Liver (tissue), 9 donors: Measurements from ENCODE around the gene TMEM8B. TPM values are rescaled to one million over a fixed set of nuclear protein-coding genes. Genes with fewer than 3 reads are reported as not detected.

Experiments
- DNase-seq: peaks from one replicate; pipeline ENCODE4 v3.0.0-alpha.2; 2017; ENCODE audit warnings: low spot score
- H3K27ac ChIP-seq, 2 donors: one replicate each; pipeline ENCODE4 v1.7.0; 2013; ENCODE audit warnings: inconsistent platforms in 2 of 2, low read length in 2 of 2, control low read depth in 1 of 2, low read depth in 1 of 2, mild to moderate bottlenecking in 1 of 2
- H3K27me3 ChIP-seq, 4 donors: one replicate each; pipeline versions ENCODE4 v1.6.1 to v1.7.0; 2013; ENCODE audit warnings: low read length in 3 of 4, inconsistent platforms in 1 of 4, mild to moderate bottlenecking in 1 of 4, moderate library complexity in 1 of 4; ENCODE audit not compliant: control insufficient read depth in 4 of 4, insufficient read depth in 4 of 4
- H3K36me3 ChIP-seq, 4 donors: one replicate each; pipeline versions ENCODE4 v1.6.1 to v1.7.0; 2013; ENCODE audit warnings: low read length in 3 of 4, mild to moderate bottlenecking in 3 of 4, low read depth in 1 of 4, moderate library complexity in 1 of 4; ENCODE audit not compliant: control insufficient read depth in 4 of 4, insufficient read depth in 3 of 4
- H3K4me1 ChIP-seq, 4 donors: one replicate each; pipeline versions ENCODE4 v1.6.1 to v1.7.0; 2013; ENCODE audit warnings: low read length in 3 of 4, mild to moderate bottlenecking in 3 of 4, moderate library complexity in 1 of 4; ENCODE audit not compliant: control insufficient read depth in 4 of 4, insufficient read depth in 4 of 4
- H3K4me3 ChIP-seq, 3 donors: one replicate each; pipeline versions ENCODE4 v1.6.1 to v1.7.0; 2013; ENCODE audit warnings: low read length in 3 of 3, control low read depth in 1 of 3, low read depth in 1 of 3, mild to moderate bottlenecking in 1 of 3
- H3K9ac ChIP-seq, 2 donors: one replicate each; pipeline ENCODE4 v1.7.0; 2013; ENCODE audit warnings: low read length in 2 of 2, mild to moderate bottlenecking in 2 of 2, moderate library complexity in 2 of 2, control low read depth in 1 of 2, low read depth in 1 of 2
- H3K9me3 ChIP-seq, 4 donors: one replicate each; pipeline versions ENCODE4 v1.6.1 to v1.7.0; 2013; ENCODE audit warnings: low read length in 3 of 4; ENCODE audit not compliant: control insufficient read depth in 4 of 4
- ATF3 ChIP-seq: IDR thresholded peaks from 2 replicates; pipeline ENCODE4 v1.6.1; 2016; ENCODE audit warnings: antibody characterized with exemption
- EGR1 ChIP-seq, 2 donors: IDR thresholded peaks; 2 replicates each; pipeline ENCODE4 v1.6.1; 2016 to 2018; ENCODE audit warnings: antibody characterized with exemption in 2 of 2, low read depth in 2 of 2
- FOXA1 ChIP-seq: IDR thresholded peaks from 2 replicates; pipeline ENCODE4 v1.6.1; 2016; ENCODE audit warnings: antibody characterized with exemption
- FOXA2 ChIP-seq: IDR thresholded peaks from 2 replicates; pipeline ENCODE4 v1.6.1; 2016; ENCODE audit warnings: antibody characterized with exemption
- GABPA ChIP-seq, 2 donors: IDR thresholded peaks in 1 of 2; conservative IDR thresholded peaks in 1 of 2; 2 replicates each; pipeline ENCODE4 v1.6.1; 2016; ENCODE audit warnings: antibody characterized with exemption in 2 of 2, mild to moderate bottlenecking in 1 of 2, moderate library complexity in 1 of 2
- HNF4A ChIP-seq, 2 donors: conservative IDR thresholded peaks; 2 replicates each; pipeline ENCODE4 v1.6.1; 2016; ENCODE audit warnings: antibody characterized with exemption in 2 of 2, mild to moderate bottlenecking in 2 of 2
- JUND ChIP-seq, 2 donors: IDR thresholded peaks; 2 replicates each; pipeline ENCODE4 v1.6.1; 2016; ENCODE audit warnings: antibody characterized with exemption in 2 of 2
- NR2F2 ChIP-seq: IDR thresholded peaks from 2 replicates; pipeline ENCODE4 v1.6.1; 2016; ENCODE audit warnings: antibody characterized with exemption
- RAD21 ChIP-seq, 2 donors: IDR thresholded peaks; 2 replicates each; pipeline ENCODE4 v1.6.1; 2016; ENCODE audit warnings: antibody characterized with exemption in 2 of 2, mild to moderate bottlenecking in 2 of 2
- REST ChIP-seq: IDR thresholded peaks from 2 replicates; pipeline ENCODE4 v1.6.1; 2016; ENCODE audit warnings: antibody characterized with exemption, mild to moderate bottlenecking
- RXRA ChIP-seq, 2 donors: IDR thresholded peaks; 2 replicates each; pipeline ENCODE4 v1.6.1; 2017 to 2018; ENCODE audit warnings: antibody characterized with exemption in 2 of 2, mild to moderate bottlenecking in 1 of 2
- TAF1 ChIP-seq: conservative IDR thresholded peaks from 2 replicates; pipeline ENCODE4 v1.6.1; 2016; ENCODE audit warnings: antibody characterized with exemption, mild to moderate bottlenecking
- YY1 ChIP-seq: IDR thresholded peaks from 2 replicates; pipeline ENCODE4 v1.6.1; 2016; ENCODE audit warnings: antibody characterized with exemption, mild to moderate bottlenecking
- ZBTB33 ChIP-seq: IDR thresholded peaks from 2 replicates; pipeline ENCODE4 v1.6.1; 2016; ENCODE audit warnings: antibody characterized with exemption
- WGBS: extraction: QIAGEN DNeasy Blood & Tissue Kit; methylation state at CpG from one replicate; pipeline ENCODE4 v1.1.7; 2013; 5-methylcytosine and 5-hydroxymethylcytosine counted together
- polyA plus RNA-seq, 2 donors: library from polyadenylated mRNA; stranded (reverse) in 1 of 2; unstranded in 1 of 2; fragments of 200-250 nt in 1 of 2; fragments of >200 nt in 1 of 2; fragmentation: Nextera tagmentation in 1 of 2; extraction: Ambion mirVana in 1 of 2; gene quantifications; one replicate each; pipeline versions ENCODE4 v1.2.1 to v1.2.3, GENCODE V29; 2013 to 2015
- total RNA-seq, 2 donors: library from RNA; depleted of rRNA; stranded (reverse); fragments of >200 nt; gene quantifications; one replicate each; pipeline ENCODE4 v1.2.3, GENCODE V29; 2014
- donor health status: healthy.
- donor health status: healthy.
- donor health status: healthy.
- donor health status: healthy.
- donor health status: healthy.

TMEM8B gene
- total and polyA plus RNA-seq, 4 donors, result 1.1 to 5.4 (median 2.7) TPM

- Histone ChIP-seq H3K4me1 (no peaks in the 10 kb centered on the region), H3K9me3 (no peaks in the 10 kb centered on the region), H3K27ac (no peak overlapping the region), H3K36me3 (no peaks in the 10 kb centered on the region), H3K9ac (no peak overlapping the region), H3K27me3 (peaks cover 0 to 5% (median 0%) of the 10 kb centered on the region in 4 donors), H3K4me3 (no peak overlapping the region)
- WGBS, result 60% methylated on average over 12 of the region's 12 CpGs
- no peak for TF ChIP-seq RXRA (IDR thresholded peaks at IDR 0.05)
- TF ChIP-seq ZBTB33, result no peak
- no peak for TF ChIP-seq GABPA (IDR thresholded peaks at IDR 0.05 in 1 of 2, conservative IDR thresholded peaks at IDR 0.05 in 1 of 2)
- TF ChIP-seq JUND (IDR thresholded peaks at IDR 0.05), result no peak
- DNase-seq, result peak; percentile 29
These were observed 32.3 kb downstream of the TMEM8B start for GRCh38 chr9:35861161-35861897.

- WGBS, result 84% methylated on average over 4 of the region's 4 CpGs
- Histone ChIP-seq H3K4me1 (no peaks in the 10 kb centered on the region), H3K9me3 (no peaks in the 10 kb centered on the region), H3K4me3 (no peak overlapping the region), H3K27ac (no peak overlapping the region), H3K36me3 (no peaks in the 10 kb centered on the region), H3K27me3 (peaks cover 0 to 5% (median 0%) of the 10 kb centered on the region in 4 donors), H3K9ac (no peak overlapping the region)
- DNase-seq, result peak; percentile 22
- TF ChIP-seq REST, result no peak
- TF ChIP-seq JUND (IDR thresholded peaks at IDR 0.05), result no peak
- no peak for TF ChIP-seq FOXA2
- no peak for TF ChIP-seq TAF1
- TF ChIP-seq HNF4A (conservative IDR thresholded peaks at IDR 0.05), result no peak
- TF ChIP-seq YY1, result no peak
These were observed 33.3 kb downstream of the TMEM8B start for GRCh38 chr9:35862328-35862727.

- Histone ChIP-seq H3K9me3 (no peaks in the 10 kb centered on the region), H3K27me3 (peaks cover 0 to 5% (median 0%) of the 10 kb centered on the region in 4 donors), H3K36me3 (no peaks in the 10 kb centered on the region), H3K4me3 (no peak overlapping the region), H3K27ac (no peak overlapping the region), H3K9ac (no peak overlapping the region), H3K4me1 (no peaks in the 10 kb centered on the region)
- WGBS, result 78% methylated on average over 8 of the region's 8 CpGs
- TF ChIP-seq FOXA2 (no peak), TAF1 (no peak), ATF3 (no peak), YY1 (no peak), ZBTB33 (no peak), FOXA1 (no peak), RXRA (IDR thresholded peaks at IDR 0.05) (no peak), EGR1 (IDR thresholded peaks at IDR 0.05; ENCODE audit: low read depth in 2 of 2) (no peak), JUND (IDR thresholded peaks at IDR 0.05) (no peak), NR2F2 (no peak), RAD21 (IDR thresholded peaks at IDR 0.05) (no peak), REST (no peak)
- DNase-seq, result no peak
These were observed 34.6 kb downstream of the TMEM8B start for GRCh38 chr9:35863583-35863982.
